Stimulated activated naive CD4-positive, alpha-beta T cell (primary cell): Measurements from ENCODE around the gene OR10D3.
"Not testable (repeated sequence)": the region's sequence is repeated elsewhere in the genome, so short reads cannot be mapped to it uniquely, and the experiment has no call there.

Source experiments
- DNase-seq, 6 experiments: peaks; one replicate each; lab custom pipeline; 2025; lab: John Stamatoyannopoulos, UW

The OR10D3 gene

DNA sequence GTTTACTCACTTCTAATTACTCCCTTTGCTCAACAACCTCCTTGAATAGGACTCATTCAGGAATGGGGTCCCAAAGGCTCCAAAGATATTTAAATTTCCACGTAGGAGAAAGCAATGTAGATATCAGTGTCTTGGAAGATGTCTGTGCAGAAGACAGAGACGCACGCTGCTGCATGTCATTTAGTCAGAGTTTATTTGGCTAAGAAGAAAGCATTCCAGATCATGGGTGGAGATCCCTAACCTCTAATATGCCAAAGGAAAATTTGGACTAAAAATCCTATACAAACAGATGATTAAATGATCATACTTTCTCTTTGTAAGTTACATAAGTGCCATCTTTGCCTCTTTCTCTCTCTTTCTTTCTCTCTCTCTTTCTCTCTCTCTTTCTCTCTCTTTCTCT, at the start of gene OR10D3:
Gene OR10D3, plus strand, starts transcription at position 278 of the 400 bp plus-strand sequence. CDS start 1,925 bp downstream, outside the sequence.
- no peak for DNase-seq

- DNase-seq = no peak
Observed at GRCh38 chr11:124143034-124143433, 40.1 kb upstream of the OR10D3 start.

- DNase-seq = no peak
Observed at GRCh38 chr11:124147951-124148350, 35.2 kb upstream of the OR10D3 start.

DNA sequence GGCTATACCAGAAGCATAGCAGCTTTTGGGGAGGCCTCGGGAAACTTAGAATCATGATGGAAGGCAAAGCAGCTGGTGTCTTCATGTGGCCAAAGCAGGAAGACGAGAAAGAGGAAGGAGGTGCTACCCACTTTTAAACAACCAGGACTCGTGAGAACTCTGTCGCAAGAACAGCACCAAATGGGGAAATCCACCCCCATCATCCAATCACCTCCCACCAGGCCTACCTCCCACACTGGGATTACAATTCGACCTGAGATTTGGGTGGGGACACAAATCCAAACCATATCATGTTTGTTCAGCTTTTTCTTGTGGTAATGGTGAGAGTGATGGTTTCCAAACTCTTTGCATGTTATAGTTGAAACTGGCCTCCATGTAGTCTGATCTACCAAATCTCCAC, 32.5 kb upstream of the OR10D3 start:
- no peak for DNase-seq

- no peak for DNase-seq
Observed at GRCh38 chr11:124152770-124153407, 30.3 kb upstream of the OR10D3 start.

GRCh38 chr11:124153821-124154220, 29.3 kb upstream of the OR10D3 start:
- no peak for DNase-seq

DNA sequence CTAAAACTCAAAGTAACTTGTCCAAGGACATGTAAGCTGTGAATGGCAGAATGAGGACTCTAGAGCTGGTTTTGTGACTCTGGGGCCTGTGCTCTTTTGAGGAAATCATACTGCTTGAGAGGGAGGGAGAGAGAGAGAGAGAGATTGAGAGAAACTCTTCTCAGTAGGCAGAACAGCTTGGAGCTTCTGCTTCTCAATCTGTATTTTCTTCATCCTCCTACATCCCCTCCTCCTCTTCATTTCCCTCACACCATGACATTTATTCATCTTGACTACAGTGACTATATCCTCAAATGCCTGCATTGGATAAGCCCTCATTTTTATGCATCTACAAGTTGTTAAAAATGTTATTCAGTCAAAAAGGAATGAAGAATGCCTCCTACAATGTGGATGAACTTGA, 23.7 kb upstream of the OR10D3 start:
- DNase-seq = no peak

- DNase-seq = no peak
Observed at GRCh38 chr11:124160986-124161385, 22.2 kb upstream of the OR10D3 start.

- DNase-seq = no peak
Observed at GRCh38 chr11:124167826-124168231, 15.3 kb upstream of the OR10D3 start.

DNA sequence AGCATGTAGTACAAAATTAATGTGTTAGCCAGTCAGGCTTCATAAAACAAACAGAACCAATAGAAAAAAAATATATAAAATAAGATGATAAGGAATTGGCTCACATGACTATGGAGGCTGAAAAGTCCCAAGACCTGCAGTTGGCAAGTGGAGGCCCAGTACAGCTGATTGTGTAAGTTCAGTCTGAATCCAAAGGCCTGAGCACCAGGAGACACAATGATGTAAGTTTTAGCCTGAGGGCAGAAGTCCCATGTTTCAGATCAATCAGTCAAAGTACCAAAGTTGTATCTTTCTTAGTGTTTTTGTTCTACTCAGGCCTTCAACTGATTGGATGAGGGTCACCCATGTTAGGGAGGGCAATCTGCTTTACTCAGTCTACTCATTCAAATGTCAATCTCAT, 14.3 kb upstream of the OR10D3 start:
- no peak for DNase-seq

GRCh38 chr11:124170315-124170714, 12.8 kb upstream of the OR10D3 start:
- not testable (repeated sequence) for DNase-seq

GRCh38 chr11:124170801-124171586, 12.2 kb upstream of the OR10D3 start:
- DNase-seq = no peak

- DNase-seq = no peak
Observed at GRCh38 chr11:124172101-124172500, 11.0 kb upstream of the OR10D3 start.

DNA sequence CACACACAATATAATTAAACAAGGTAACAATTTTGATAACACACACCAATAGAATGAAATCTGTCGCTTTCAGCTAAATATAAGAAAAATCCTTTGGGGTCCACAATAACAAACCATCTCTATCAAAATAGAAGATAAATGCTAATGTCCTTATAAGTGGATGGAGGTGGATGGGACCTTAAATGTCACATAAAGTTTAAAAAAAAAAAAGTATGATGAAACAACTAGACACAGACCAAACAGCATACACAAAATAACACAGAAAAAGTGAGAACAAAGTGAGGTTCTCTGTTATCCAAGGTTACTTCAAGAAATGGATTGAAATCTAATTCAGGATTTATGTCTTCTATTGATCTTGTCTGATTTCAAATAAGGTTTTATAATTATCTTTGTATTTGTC, 10.5 kb upstream of the OR10D3 start:
- DNase-seq = no peak

GRCh38 chr11:124174001-124174583, 9.1 kb upstream of the OR10D3 start:
- no peak for DNase-seq

DNA sequence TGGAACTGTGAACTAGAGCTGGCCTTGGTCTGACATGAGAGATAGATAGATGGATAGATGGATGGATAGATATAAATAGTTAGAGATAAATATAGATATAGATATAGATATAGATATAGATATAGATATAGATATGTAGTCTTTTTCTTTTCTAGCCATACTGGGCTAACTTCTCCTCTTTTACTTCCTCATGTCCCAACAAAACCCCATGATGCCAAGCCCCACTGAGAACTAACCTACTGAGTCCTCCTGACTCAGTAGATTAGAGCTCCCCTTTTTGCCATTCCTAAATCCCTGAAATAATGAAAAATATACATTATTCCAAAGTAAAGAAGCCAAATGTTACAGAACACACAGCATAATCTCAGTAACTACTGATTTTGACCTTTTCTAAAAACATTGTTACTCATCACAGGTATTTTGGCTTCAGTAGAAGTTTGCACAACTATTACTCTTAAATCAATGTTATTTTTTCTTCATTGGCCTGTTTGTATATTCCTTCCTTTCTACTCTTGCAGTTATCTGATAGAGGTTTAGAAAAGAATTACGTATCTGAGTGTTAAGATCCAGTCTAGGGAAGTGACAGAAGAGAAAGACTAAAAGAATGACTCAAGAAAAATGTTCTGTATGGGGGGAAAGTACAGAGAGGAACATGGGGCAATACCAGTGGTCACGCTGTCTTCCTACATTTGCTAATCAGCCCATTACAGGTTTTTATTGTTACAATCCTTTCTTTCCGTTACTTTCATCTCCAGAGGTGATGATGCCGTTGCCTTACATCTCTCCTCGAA, 6.0 kb upstream of the OR10D3 start:
- no peak for DNase-seq

DNA sequence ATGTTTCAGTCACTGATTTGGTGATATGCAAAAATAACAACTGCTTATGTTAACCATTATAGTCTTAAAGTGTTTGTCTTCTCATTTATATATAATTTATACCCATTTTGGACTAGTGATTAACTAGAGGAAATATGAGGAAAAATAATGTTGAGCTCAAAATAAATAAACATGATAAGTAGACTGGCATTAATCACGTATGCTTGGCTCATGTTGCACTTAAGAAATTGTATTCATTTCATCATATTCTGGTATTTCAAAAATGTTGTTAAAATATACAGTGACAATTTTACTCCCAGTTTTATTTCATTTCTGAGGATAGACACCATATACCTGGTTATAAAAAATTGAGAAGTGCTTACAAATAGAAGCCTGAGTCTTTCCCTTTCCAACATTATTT, 3.8 kb upstream of the OR10D3 start:
- DNase-seq = no peak

GRCh38 chr11:124190298-124191139, 7.4 kb downstream of the OR10D3 start:
- DNase-seq = no peak

GRCh38 chr11:124193221-124194010, 10.3 kb downstream of the OR10D3 start:
- no peak for DNase-seq

- DNase-seq = no peak
Observed at GRCh38 chr11:124194293-124195188, 11.4 kb downstream of the OR10D3 start.
